ENCODE results near the gene WNT2.
"Not testable (repeated sequence)": the region's sequence is repeated elsewhere in the genome, so short reads cannot be mapped to it uniquely, and the experiment has no call there.

Gene WNT2

GRCh38 chr7:117312593-117313580 lies 10.0 kb downstream of the WNT2 start:
- H3K27ac ChIP-seq (ENCODE audit: insufficient read depth, low read length, poor library complexity, severe bottlenecking), result no peak overlapping the region
- no peaks in the 10 kb centered on the region for H3K9me3 ChIP-seq (ENCODE audit: control insufficient read depth, low read length)
- no peaks in the 10 kb centered on the region for H3K4me1 ChIP-seq (ENCODE audit: control insufficient read depth, insufficient read depth, low read length, poor library complexity, severe bottlenecking)
- no peak overlapping the region for H3K4me3 ChIP-seq (ENCODE audit: insufficient read depth, low read depth, low read length, poor library complexity, severe bottlenecking)
- no peaks in the 10 kb centered on the region for H3K36me3 ChIP-seq (ENCODE audit: control insufficient read depth, insufficient read depth, low read length)
- no peak for DNase-seq
- H3K27me3 ChIP-seq (replicated peaks; ENCODE audit: control insufficient read depth, insufficient read depth, low read length, poor library complexity, severe bottlenecking), result no peaks in the 10 kb centered on the region

- H3K4me1 ChIP-seq (ENCODE audit: control insufficient read depth, insufficient read depth, low read length, poor library complexity, severe bottlenecking), result no peaks in the 10 kb centered on the region
- H3K9me3 ChIP-seq (ENCODE audit: control insufficient read depth, low read length), result no peaks in the 10 kb centered on the region
- no peaks in the 10 kb centered on the region for H3K36me3 ChIP-seq (ENCODE audit: control insufficient read depth, insufficient read depth, low read length)
- no peak for DNase-seq
- H3K27ac ChIP-seq (ENCODE audit: insufficient read depth, low read length, poor library complexity, severe bottlenecking), result no peak overlapping the region
- H3K4me3 ChIP-seq (ENCODE audit: insufficient read depth, low read depth, low read length, poor library complexity, severe bottlenecking), result no peak overlapping the region
- H3K27me3 ChIP-seq (replicated peaks; ENCODE audit: control insufficient read depth, insufficient read depth, low read length, poor library complexity, severe bottlenecking), result no peaks in the 10 kb centered on the region
Measured at GRCh38 chr7:117308891-117309290, 14.0 kb downstream of the WNT2 start.

GRCh38 chr7:117302396-117302795 lies 20.5 kb downstream of the WNT2 start:
- no peak overlapping the region for H3K4me3 ChIP-seq (ENCODE audit: insufficient read depth, low read depth, low read length, poor library complexity, severe bottlenecking)
- H3K27me3 ChIP-seq (replicated peaks; ENCODE audit: control insufficient read depth, insufficient read depth, low read length, poor library complexity, severe bottlenecking), result no peaks in the 10 kb centered on the region
- H3K4me1 ChIP-seq (ENCODE audit: control insufficient read depth, insufficient read depth, low read length, poor library complexity, severe bottlenecking), result no peaks in the 10 kb centered on the region
- no peaks in the 10 kb centered on the region for H3K36me3 ChIP-seq (ENCODE audit: control insufficient read depth, insufficient read depth, low read length)
- H3K9me3 ChIP-seq (ENCODE audit: control insufficient read depth, low read length), result no peaks in the 10 kb centered on the region
- DNase-seq, result no peak
- no peak overlapping the region for H3K27ac ChIP-seq (ENCODE audit: insufficient read depth, low read length, poor library complexity, severe bottlenecking)

- H3K4me1 ChIP-seq (ENCODE audit: control insufficient read depth, insufficient read depth, low read length, poor library complexity, severe bottlenecking); H3K36me3 ChIP-seq (ENCODE audit: control insufficient read depth, insufficient read depth, low read length); H3K4me3 ChIP-seq (ENCODE audit: insufficient read depth, low read depth, low read length, poor library complexity, severe bottlenecking); H3K9me3 ChIP-seq (ENCODE audit: control insufficient read depth, low read length); H3K27ac ChIP-seq (ENCODE audit: insufficient read depth, low read length, poor library complexity, severe bottlenecking); H3K27me3 ChIP-seq (replicated peaks; ENCODE audit: control insufficient read depth, insufficient read depth, low read length, poor library complexity, severe bottlenecking); DNase-seq: not testable (repeated sequence)
Measured at GRCh38 chr7:117300506-117300905, 22.4 kb downstream of the WNT2 start.

GRCh38 chr7:117297606-117298005 lies 25.3 kb downstream of the WNT2 start:
- Histone ChIP-seq H3K36me3 (ENCODE audit: control insufficient read depth, insufficient read depth, low read length) (no peaks in the 10 kb centered on the region), H3K9me3 (ENCODE audit: control insufficient read depth, low read length) (no peaks in the 10 kb centered on the region), H3K4me3 (ENCODE audit: insufficient read depth, low read depth, low read length, poor library complexity, severe bottlenecking) (no peak overlapping the region), H3K27me3 (replicated peaks; ENCODE audit: control insufficient read depth, insufficient read depth, low read length, poor library complexity, severe bottlenecking) (no peaks in the 10 kb centered on the region), H3K27ac (ENCODE audit: insufficient read depth, low read length, poor library complexity, severe bottlenecking) (no peak overlapping the region), H3K4me1 (ENCODE audit: control insufficient read depth, insufficient read depth, low read length, poor library complexity, severe bottlenecking) (no peaks in the 10 kb centered on the region)
- DNase-seq, result no peak

- Histone ChIP-seq H3K4me3 (ENCODE audit: insufficient read depth, low read depth, low read length, poor library complexity, severe bottlenecking) (no peak overlapping the region), H3K4me1 (ENCODE audit: control insufficient read depth, insufficient read depth, low read length, poor library complexity, severe bottlenecking) (no peaks in the 10 kb centered on the region), H3K9me3 (ENCODE audit: control insufficient read depth, low read length) (no peaks in the 10 kb centered on the region), H3K27ac (ENCODE audit: insufficient read depth, low read length, poor library complexity, severe bottlenecking) (no peak overlapping the region), H3K27me3 (replicated peaks; ENCODE audit: control insufficient read depth, insufficient read depth, low read length, poor library complexity, severe bottlenecking) (no peaks in the 10 kb centered on the region), H3K36me3 (ENCODE audit: control insufficient read depth, insufficient read depth, low read length) (no peaks in the 10 kb centered on the region)
- DNase-seq, result no peak
Measured at GRCh38 chr7:117296066-117296465, 26.8 kb downstream of the WNT2 start.

GRCh38 chr7:117285826-117286225 lies 37.0 kb downstream of the WNT2 start:
- no peaks in the 10 kb centered on the region for H3K9me3 ChIP-seq (ENCODE audit: control insufficient read depth, low read length)
- no peaks in the 10 kb centered on the region for H3K27me3 ChIP-seq (replicated peaks; ENCODE audit: control insufficient read depth, insufficient read depth, low read length, poor library complexity, severe bottlenecking)
- DNase-seq, result no peak
- H3K27ac ChIP-seq (ENCODE audit: insufficient read depth, low read length, poor library complexity, severe bottlenecking), result no peak overlapping the region
- no peak overlapping the region for H3K4me3 ChIP-seq (ENCODE audit: insufficient read depth, low read depth, low read length, poor library complexity, severe bottlenecking)
- no peaks in the 10 kb centered on the region for H3K4me1 ChIP-seq (ENCODE audit: control insufficient read depth, insufficient read depth, low read length, poor library complexity, severe bottlenecking)
- H3K36me3 ChIP-seq (ENCODE audit: control insufficient read depth, insufficient read depth, low read length), result no peaks in the 10 kb centered on the region

- Histone ChIP-seq H3K4me3 (ENCODE audit: insufficient read depth, low read depth, low read length, poor library complexity, severe bottlenecking) (no peak overlapping the region), H3K27me3 (replicated peaks; ENCODE audit: control insufficient read depth, insufficient read depth, low read length, poor library complexity, severe bottlenecking) (no peaks in the 10 kb centered on the region), H3K9me3 (ENCODE audit: control insufficient read depth, low read length) (no peaks in the 10 kb centered on the region), H3K27ac (ENCODE audit: insufficient read depth, low read length, poor library complexity, severe bottlenecking) (no peak overlapping the region), H3K4me1 (ENCODE audit: control insufficient read depth, insufficient read depth, low read length, poor library complexity, severe bottlenecking) (no peaks in the 10 kb centered on the region), H3K36me3 (ENCODE audit: control insufficient read depth, insufficient read depth, low read length) (no peaks in the 10 kb centered on the region)
- DNase-seq, result no peak
Measured at GRCh38 chr7:117284692-117285091, 38.2 kb downstream of the WNT2 start.

GRCh38 chr7:117283779-117284178 lies 39.1 kb downstream of the WNT2 start:
- H3K4me1 ChIP-seq (ENCODE audit: control insufficient read depth, insufficient read depth, low read length, poor library complexity, severe bottlenecking), result no peaks in the 10 kb centered on the region
- no peaks in the 10 kb centered on the region for H3K36me3 ChIP-seq (ENCODE audit: control insufficient read depth, insufficient read depth, low read length)
- H3K4me3 ChIP-seq (ENCODE audit: insufficient read depth, low read depth, low read length, poor library complexity, severe bottlenecking), result no peak overlapping the region
- no peaks in the 10 kb centered on the region for H3K9me3 ChIP-seq (ENCODE audit: control insufficient read depth, low read length)
- H3K27me3 ChIP-seq (replicated peaks; ENCODE audit: control insufficient read depth, insufficient read depth, low read length, poor library complexity, severe bottlenecking), result no peaks in the 10 kb centered on the region
- DNase-seq, result no peak
- no peak overlapping the region for H3K27ac ChIP-seq (ENCODE audit: insufficient read depth, low read length, poor library complexity, severe bottlenecking)

GRCh38 chr7:117283371-117283770 lies 39.5 kb downstream of the WNT2 start:
- DNase-seq, result no peak
- Histone ChIP-seq H3K36me3 (ENCODE audit: control insufficient read depth, insufficient read depth, low read length) (no peaks in the 10 kb centered on the region), H3K4me1 (ENCODE audit: control insufficient read depth, insufficient read depth, low read length, poor library complexity, severe bottlenecking) (no peaks in the 10 kb centered on the region), H3K4me3 (ENCODE audit: insufficient read depth, low read depth, low read length, poor library complexity, severe bottlenecking) (no peak overlapping the region), H3K27ac (ENCODE audit: insufficient read depth, low read length, poor library complexity, severe bottlenecking) (no peak overlapping the region), H3K27me3 (replicated peaks; ENCODE audit: control insufficient read depth, insufficient read depth, low read length, poor library complexity, severe bottlenecking) (no peaks in the 10 kb centered on the region), H3K9me3 (ENCODE audit: control insufficient read depth, low read length) (no peaks in the 10 kb centered on the region)
